Measurements from ENCODE around the gene SLC39A11.

Gene SLC39A11

GRCh38 chr17:72977771-72978417, 114.6 kb downstream of the SLC39A11 start:
- DNase-seq (ENCODE audit: low read depth, low spot score): no peak

GRCh38 chr17:72976971-72977770, 115.3 kb downstream of the SLC39A11 start:
- no peak for DNase-seq (ENCODE audit: low read depth, low spot score)

GRCh38 chr17:72975509-72975908, 117.0 kb downstream of the SLC39A11 start:
- DNase-seq (ENCODE audit: low read depth, low spot score): no peak

- DNase-seq (ENCODE audit: low read depth, low spot score): no peak
These were observed 117.8 kb downstream of the SLC39A11 start for GRCh38 chr17:72974605-72975232.

- no peak for DNase-seq (ENCODE audit: low read depth, low spot score)
These were observed 120.1 kb downstream of the SLC39A11 start for GRCh38 chr17:72972263-72972951.

- DNase-seq (ENCODE audit: low read depth, low spot score): no peak
These were observed 121.1 kb downstream of the SLC39A11 start for GRCh38 chr17:72971226-72971880.

- DNase-seq (ENCODE audit: low read depth, low spot score): no peak
These were observed 121.7 kb downstream of the SLC39A11 start for GRCh38 chr17:72970797-72971196.

- DNase-seq (ENCODE audit: low read depth, low spot score): no peak
These were observed 122.2 kb downstream of the SLC39A11 start for GRCh38 chr17:72970246-72970645.

- no peak for DNase-seq (ENCODE audit: low read depth, low spot score)
These were observed 123.1 kb downstream of the SLC39A11 start for GRCh38 chr17:72969293-72969906.

- DNase-seq (ENCODE audit: low read depth, low spot score): no peak
These were observed 123.7 kb downstream of the SLC39A11 start for GRCh38 chr17:72968798-72969197.

GRCh38 chr17:72967977-72968585, 124.4 kb downstream of the SLC39A11 start:
- DNase-seq (ENCODE audit: low read depth, low spot score): no peak

GRCh38 chr17:72967277-72967970, 125.1 kb downstream of the SLC39A11 start:
- DNase-seq (ENCODE audit: low read depth, low spot score): no peak

GRCh38 chr17:72962106-72962505, 130.4 kb downstream of the SLC39A11 start:
- no peak for DNase-seq (ENCODE audit: low read depth, low spot score)

- no peak for DNase-seq (ENCODE audit: low read depth, low spot score)
These were observed 136.9 kb downstream of the SLC39A11 start for GRCh38 chr17:72955391-72956140.

GRCh38 chr17:72954579-72954978, 137.9 kb downstream of the SLC39A11 start:
- DNase-seq (ENCODE audit: low read depth, low spot score): no peak

- no peak for DNase-seq (ENCODE audit: low read depth, low spot score)
These were observed 138.9 kb downstream of the SLC39A11 start for GRCh38 chr17:72953621-72954020.

GRCh38 chr17:72952641-72953315, 139.7 kb downstream of the SLC39A11 start:
- DNase-seq (ENCODE audit: low read depth, low spot score): no peak

- DNase-seq (ENCODE audit: low read depth, low spot score): no peak
These were observed 140.3 kb downstream of the SLC39A11 start for GRCh38 chr17:72952220-72952619.

Measured in activated naive CD8-positive, alpha-beta T cell treated with anti-CD3 and anti-CD28 coated beads, Interleukin-2, amount 50 U/mL, for 16 hours (primary cell).